HG03108 (cell line): ENCODE results near the gene GPR63.

Experiments used
- ATAC-seq: cut with Tn5 transposase; IDR thresholded peaks from one replicate; pipeline ENCODE4 v1.9.1; 2021; ENCODE audit warnings: moderate library complexity; ENCODE audit not compliant: unreplicated experiment

GPR63 gene

GRCh38 chr6:96823743-96824142, 13.5 kb downstream of the GPR63 start:
- no peak for ATAC-seq

GRCh38 chr6:96821034-96821433, 16.2 kb downstream of the GPR63 start:
- ATAC-seq, result no peak

DNA sequence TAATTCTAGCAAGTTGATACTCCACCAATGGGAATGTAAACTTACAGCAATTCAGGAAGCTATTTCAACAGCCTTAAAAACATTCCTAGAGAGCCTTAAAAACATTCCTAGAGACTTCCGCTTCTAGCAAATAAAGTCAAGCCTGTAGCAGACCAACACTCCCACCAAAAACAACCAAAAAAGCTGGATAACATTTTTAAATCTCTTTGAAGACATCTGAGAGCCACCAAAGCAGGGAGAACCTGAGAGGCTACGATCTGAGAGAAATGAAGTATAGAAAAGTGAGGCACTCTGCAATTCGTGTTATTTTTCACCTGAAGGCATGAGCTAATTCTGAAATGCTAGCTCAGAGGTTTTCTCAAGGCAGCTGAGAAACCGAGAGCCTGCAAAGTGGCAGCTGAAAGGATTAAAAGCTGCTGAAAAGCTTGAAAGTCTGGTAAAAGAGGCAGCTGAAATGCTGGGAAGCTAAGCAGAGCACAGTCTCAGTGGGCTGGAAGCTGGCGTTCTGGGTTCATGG, 20.9 kb downstream of the GPR63 start:
- no peak for ATAC-seq

DNA sequence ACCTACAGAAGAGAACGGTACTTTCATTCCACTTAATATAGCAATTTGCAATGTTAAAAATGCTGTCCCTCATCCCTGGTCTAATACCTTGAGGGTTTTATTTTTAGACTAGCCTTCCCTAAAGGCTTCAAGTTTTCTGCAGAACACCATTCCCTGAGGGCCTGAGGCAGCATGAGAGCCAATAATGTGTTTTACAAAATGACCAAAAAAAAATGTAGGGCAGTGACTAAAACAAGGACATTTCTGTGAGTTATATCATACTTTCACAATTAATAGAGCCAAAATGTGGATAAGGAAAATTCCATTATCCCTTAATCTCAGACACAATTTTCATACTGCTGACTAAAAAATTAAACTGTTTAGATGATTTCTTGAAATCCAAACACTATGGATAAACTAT, 22.7 kb downstream of the GPR63 start:
- ATAC-seq, result no peak

DNA sequence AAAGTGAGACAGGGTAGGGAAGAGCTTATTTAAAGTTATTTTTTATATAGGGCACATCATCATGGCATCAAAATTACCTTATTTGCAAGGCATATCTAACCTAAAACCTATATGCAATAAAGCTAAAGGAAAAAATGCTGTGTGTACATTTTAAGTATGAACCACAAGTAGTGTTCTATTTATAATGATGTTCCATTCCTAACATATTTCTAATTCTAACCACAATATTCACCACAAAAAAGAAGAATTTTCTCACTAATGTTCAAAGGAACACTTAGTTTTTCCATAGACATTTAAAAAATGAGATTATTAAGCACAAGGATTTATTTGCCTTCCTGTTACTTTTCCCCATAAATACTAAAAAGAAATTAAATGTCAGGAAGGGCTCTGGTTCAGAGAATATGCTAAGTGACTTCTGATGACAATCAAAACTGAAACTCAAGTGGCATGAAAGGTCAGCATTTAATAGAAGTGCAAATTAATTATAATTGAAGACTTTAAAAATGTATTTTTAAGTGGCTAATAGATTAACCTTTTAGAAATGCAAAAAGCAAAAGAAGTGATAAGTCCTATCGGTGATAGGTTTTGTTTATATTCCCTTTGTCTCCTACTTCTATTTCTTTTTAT, 25.1 kb downstream of the GPR63 start:
- no peak for ATAC-seq

GRCh38 chr6:96811670-96812069, 25.6 kb downstream of the GPR63 start:
- ATAC-seq, result no peak

DNA sequence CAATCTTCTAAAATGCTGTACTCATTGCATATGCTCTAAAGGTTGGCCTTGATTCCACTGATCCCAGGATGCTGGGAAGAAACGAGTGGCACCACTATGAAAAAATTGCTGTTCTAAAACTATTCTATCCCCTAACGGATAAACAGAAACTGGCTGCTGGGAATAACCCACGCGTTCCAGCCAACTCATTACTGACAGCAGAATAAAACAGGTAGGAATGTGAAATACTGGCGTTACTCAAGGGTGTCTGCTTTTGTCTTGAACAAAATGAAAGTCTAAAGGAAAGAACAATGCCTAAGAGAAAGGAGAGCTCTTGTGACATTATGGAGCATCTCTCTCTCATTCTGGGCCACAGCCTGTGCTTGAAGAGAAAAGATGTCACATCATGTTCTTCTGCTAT, 26.1 kb downstream of the GPR63 start:
- ATAC-seq, result no peak

- ATAC-seq, result no peak
Observed at GRCh38 chr6:96809119-96809518, 28.2 kb downstream of the GPR63 start.

DNA sequence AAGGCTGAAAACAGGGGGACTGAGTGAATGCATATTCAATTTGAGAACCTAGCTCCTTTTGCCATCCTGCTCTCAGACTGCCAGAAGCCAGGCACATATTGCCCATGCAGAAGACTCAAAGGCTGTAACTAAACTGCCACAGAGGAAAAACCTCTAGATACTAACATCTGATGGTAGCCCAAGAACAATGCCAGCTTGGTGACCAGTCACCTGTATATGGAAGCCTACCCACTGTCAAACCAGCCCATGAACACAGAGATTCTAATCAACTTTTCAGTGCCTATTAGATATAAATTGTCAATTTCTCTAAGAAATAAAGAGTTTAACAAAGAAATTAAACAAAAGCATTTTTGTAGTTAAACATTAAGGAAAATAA, 34.2 kb downstream of the GPR63 start:
- ATAC-seq, result no peak

GRCh38 chr6:96795481-96795880, 41.8 kb downstream of the GPR63 start:
- peak; percentile 98 for ATAC-seq

DNA sequence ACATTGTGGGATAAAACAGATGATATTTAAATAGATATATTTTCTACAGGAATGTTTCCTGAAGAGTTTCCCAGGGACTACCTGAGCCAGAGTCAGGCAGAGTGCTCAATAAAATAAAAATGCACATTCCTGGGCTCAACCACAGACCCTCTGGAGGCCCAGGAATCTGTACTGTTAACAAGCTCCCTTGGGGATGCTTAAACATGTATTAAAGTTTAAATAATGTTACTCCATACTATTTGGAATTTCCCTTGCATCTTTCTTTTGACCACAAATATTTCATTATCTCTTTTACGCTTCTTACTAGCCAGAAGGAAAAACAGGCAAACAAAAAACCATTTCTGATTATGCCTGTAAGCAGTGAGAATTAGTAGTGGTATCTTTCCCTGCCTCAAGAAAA, 42.3 kb downstream of the GPR63 start:
- no peak for ATAC-seq

DNA sequence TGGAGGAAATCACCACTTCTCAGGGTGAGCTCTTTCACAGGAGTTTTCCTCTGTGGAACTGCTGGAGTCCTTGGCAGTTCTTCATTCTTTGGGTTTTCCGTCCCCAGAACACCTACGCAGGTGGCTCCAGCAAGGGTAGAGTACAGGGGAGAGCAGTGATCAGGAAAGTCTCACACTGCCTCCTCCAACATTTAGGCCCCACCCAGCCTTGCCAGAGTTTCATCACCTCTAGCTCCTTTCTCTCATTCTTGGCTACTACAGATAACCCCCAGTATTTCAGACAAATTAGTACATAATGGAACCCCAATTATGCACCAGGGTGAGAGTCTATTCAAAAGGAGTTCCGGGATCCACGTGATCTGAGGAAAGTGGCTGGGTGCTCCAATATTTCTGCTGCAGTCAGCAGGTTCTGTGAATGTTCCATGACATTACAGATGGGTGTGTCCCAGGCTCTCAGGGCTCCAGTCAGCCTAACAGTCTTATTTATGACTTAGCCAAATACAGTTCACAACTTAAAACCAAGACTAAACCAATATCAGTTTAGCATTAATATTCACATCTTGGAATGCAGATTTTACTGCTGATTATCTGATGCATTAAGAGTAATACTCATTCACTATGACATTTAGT, 44.6 kb downstream of the GPR63 start:
- ATAC-seq, result no peak

DNA sequence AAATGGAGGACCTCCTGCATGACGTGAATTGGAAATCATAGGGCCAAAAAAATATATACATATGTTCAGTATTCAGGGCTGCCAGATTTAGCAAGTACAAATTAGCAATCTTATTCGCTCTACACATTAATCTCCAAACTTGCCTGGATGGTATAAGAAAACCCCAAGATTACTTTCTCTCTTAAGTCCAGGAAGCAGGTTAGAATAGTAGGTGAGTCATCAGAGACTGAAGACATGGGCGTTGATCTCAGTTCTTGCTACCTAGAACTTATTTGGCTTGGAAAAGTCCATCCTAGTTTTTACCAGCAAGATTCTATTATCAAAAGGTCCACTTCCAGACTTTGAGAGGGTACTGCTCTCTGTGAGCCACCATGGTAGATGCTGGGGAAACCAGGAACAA, 47.4 kb downstream of the GPR63 start:
- no peak for ATAC-seq

GRCh38 chr6:96787846-96788580, 49.3 kb downstream of the GPR63 start:
- ATAC-seq, result no peak

- no peak for ATAC-seq
Observed at GRCh38 chr6:96786336-96786735, 50.9 kb downstream of the GPR63 start.

DNA sequence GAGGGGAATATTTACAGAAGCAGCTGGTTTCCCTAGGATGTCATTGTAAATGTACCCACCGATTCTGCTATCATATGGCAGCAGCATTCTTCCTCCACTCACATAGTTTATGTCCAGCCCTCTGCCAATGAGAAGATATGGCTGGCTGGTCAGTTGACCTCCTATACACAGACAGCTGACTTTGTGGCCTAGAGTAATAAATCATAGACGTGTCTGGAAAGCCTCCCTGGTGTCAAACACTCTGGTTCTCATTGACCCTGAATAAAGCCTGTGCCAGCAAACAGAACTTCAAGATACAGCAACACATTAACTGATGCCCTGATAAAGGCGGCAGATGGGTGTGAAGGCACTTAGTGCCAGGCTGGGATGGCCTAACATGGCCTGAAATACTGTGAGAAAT, 52.6 kb downstream of the GPR63 start:
- ATAC-seq, result no peak

DNA sequence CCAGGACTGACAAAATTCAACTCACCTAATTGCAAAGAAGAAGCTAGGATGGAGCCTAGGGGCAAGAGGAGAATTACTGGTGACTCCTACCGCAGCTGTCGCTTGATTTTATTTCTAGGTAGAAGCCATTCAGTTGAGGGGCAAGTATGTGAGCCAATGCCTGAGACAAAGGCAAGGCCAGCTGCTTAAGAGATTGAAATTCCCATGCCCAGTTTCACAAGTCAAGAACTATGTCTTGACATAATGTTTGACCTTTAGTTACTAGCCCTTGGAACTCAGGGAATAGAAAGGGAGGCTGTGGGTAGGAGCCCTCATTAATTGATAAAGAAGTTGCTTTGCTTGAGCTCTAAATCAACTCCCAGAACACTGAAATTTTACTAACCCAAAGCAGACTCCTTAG, 54.0 kb downstream of the GPR63 start:
- no peak for ATAC-seq

DNA sequence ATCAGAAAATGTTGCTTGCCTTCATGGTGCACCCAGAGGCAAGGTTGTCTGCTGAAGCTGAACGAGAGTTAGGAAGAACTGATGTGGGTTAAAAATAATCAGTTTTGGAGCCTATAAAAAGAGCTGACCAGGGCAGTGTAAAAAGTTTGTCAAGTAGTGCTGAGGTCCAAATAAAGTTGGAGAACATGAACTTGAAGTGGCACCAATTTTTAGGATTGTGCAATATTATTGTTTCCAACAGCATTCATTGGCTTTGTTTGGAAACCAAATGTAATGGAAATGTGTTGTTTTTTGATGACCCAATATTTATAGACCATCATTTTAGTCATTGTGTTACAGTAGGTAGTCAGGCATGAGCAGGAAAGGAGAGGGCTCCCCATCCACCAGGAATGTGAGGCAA, 55.7 kb downstream of the GPR63 start:
- ATAC-seq, result no peak

DNA sequence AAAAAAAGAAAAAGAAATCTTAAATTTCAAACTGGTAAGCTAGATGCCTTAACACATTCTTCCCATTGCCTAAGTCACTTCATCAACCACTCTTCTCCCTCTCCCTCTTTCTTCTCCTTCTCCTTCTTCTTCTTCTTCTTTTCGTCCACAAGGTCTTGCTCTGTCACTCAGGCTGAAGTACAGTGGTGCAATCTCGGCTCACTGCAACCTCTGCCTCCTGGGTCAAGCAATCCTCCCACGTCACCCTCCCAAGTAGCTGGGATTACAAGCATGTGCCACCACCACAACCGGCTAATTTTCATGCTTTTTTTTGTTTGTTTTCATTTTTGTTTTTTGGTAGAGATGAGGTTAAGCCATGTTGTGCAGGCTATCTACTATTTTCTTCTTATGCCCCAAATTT, 60.2 kb downstream of the GPR63 start:
- ATAC-seq, result no peak

GRCh38 chr6:96775727-96776400, 61.4 kb downstream of the GPR63 start:
- no peak for ATAC-seq

GRCh38 chr6:96766769-96767168, 70.5 kb downstream of the GPR63 start:
- no peak for ATAC-seq

DNA sequence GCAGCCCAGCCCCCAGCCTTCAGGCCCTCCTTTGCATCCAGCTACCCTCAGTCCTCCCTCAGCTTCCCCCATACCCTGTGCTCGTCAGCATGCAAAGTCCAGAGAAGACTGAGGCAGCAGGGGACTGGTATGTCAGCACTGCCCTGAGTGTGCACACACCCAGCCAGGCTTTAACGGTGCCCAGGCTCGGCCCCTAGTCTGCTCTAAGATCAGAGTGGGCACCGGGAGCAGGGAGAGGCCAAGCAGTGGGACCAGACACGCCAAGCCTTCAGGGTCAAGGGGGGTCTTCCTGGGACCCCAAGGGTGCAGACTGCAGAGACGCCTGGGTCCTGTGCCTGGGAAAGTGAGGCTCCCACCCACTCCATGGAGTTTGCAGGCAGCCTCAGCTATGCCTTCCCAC, 74.7 kb downstream of the GPR63 start:
- ATAC-seq, result no peak
